ENCODE results near the gene ANO8. TPM values are rescaled to one million over a fixed set of nuclear protein-coding genes. Genes with fewer than 3 reads are reported as not detected.

ANO8 gene
- total and polyA plus RNA-seq, 2 experiments from 2014 or later: 4.5 to 24.9 TPM

GRCh38 chr19:17327654-17328516, 6.8 kb downstream of the ANO8 start:
- peak; percentile 98 for DNase-seq (ENCODE audit: low spot score)
- H3K4me2 ChIP-seq: peak overlapping the region; percentile 93
- Mint-ChIP-seq H3K4me1 (peaks cover 22% of the 10 kb centered on the region), H3K4me3 (peak overlapping the region; percentile 90), H3K9me3 (peaks cover 2% of the 10 kb centered on the region; the same call in 1 of the 3 replicates), H3K27me3 (ENCODE audit: insufficient read depth, low read depth, poor library complexity) (peaks cover 20% of the 10 kb centered on the region), H3K36me3 (ENCODE audit: low read depth) (peaks cover 21% of the 10 kb centered on the region), H3K27ac (peak overlapping the region; percentile 96)
- H3K36me3 ChIP-seq (ENCODE audit: insufficient read depth): no peaks in the 10 kb centered on the region
- peaks cover 20% of the 10 kb centered on the region for H3K4me1 ChIP-seq (ENCODE audit: insufficient read depth)
- H4K20me1 ChIP-seq (replicated peaks; ENCODE audit: insufficient read depth): no peaks in the 10 kb centered on the region; the same call in 1 of the 2 replicates
- H3K4me3 ChIP-seq: peak overlapping the region; percentile 90
- no peaks in the 10 kb centered on the region for H3K9me2 ChIP-seq (ENCODE audit: insufficient read depth)
- H3K79me2 ChIP-seq (replicated peaks; ENCODE audit: insufficient read depth): no peaks in the 10 kb centered on the region
- ATAC-seq: peak; percentile 72
- H3F3A ChIP-seq (replicated peaks; ENCODE audit: low read depth): peaks cover 26% of the 10 kb centered on the region
- peaks cover 9% of the 10 kb centered on the region; the same call in 1 of the 2 replicates for H3K27me3 ChIP-seq (ENCODE audit: insufficient read depth)
- TF ChIP-seq REST (IDR thresholded peaks at IDR 0.05; ENCODE audit: unreplicated experiment): no peak
- peak; percentile 55 to 85 for TF ChIP-seq CTCF (conservative IDR thresholded peaks at IDR 0.05; ENCODE audit: low read depth in 2 of 2)
- TF ChIP-seq POLR2AphosphoS5 (IDR thresholded peaks at IDR 0.05; ENCODE audit: low read depth): peak; percentile 84
- TF ChIP-seq ETS1 (IDR thresholded peaks at IDR 0.05): no peak
- no peak for TF ChIP-seq STAT1 (IDR thresholded peaks at IDR 0.05; ENCODE audit: unreplicated experiment)
- no peak for TF ChIP-seq ZNF114 (CRISPR knock-in tag; IDR thresholded peaks at IDR 0.05)
- peak; percentile 59; the same call in 1 of the 2 replicates for TF ChIP-seq CREB1 (CRISPR knock-in tag; IDR thresholded peaks at IDR 0.05; ENCODE audit: low read depth)
- peak overlapping the region; percentile 63 for H2AFZ ChIP-seq
- peak overlapping the region; percentile 89 for H3K27ac ChIP-seq (ENCODE audit: low read depth)
